ENCODE results near the gene ARVCF.

Gene ARVCF

GRCh38 chr22:20014526-20015186 lies 2.0 kb downstream of the ARVCF start:
- no peak overlapping the region for H3K27ac ChIP-seq (replicated peaks; ENCODE audit: low read length)
- H3K23ac ChIP-seq (ENCODE audit: low read depth, low read length, poor library complexity), result no peak overlapping the region
- H2AFZ ChIP-seq (ENCODE audit: low read length), result no peak overlapping the region
- H3K9ac ChIP-seq (ENCODE audit: low read depth, low read length, poor library complexity), result peak overlapping the region; percentile 12
- peak overlapping the region; percentile 61 for H2AK5ac ChIP-seq (ENCODE audit: low read depth, low read length)
- peaks cover 3 to 43% (median 39%) of the 10 kb centered on the region in 3 experiments for H3K27me3 ChIP-seq (ENCODE audit: control insufficient read depth in 3 of 3, insufficient read depth in 3 of 3, low read depth in 1 of 3, low read length in 3 of 3)
- peaks cover 5% of the 10 kb centered on the region for H3K79me1 ChIP-seq (ENCODE audit: low read depth, low read length)
- no peak overlapping the region for H3K4me2 ChIP-seq (ENCODE audit: insufficient read depth, low read length, poor library complexity, severe bottlenecking)
- H2BK5ac ChIP-seq (ENCODE audit: low read length), result peak overlapping the region; percentile 69
- peak overlapping the region; percentile 47 for H2BK15ac ChIP-seq (ENCODE audit: low read length)
- H3K4me1 ChIP-seq (ENCODE audit: control insufficient read depth in 2 of 2, insufficient read depth in 1 of 2, low read depth in 1 of 2, low read length in 2 of 2), result peaks cover 6 to 8% of the 10 kb centered on the region in 2 donors
- H3K4me3 ChIP-seq (ENCODE audit: low read length in 2 of 2), result peak overlapping the region in 1 of 2 donors; percentile 39
- no peak overlapping the region for H3K14ac ChIP-seq (ENCODE audit: low read length)
- DNase-seq (ENCODE audit: low spot score), result no peak
- peak overlapping the region; percentile 66 for H3K18ac ChIP-seq (ENCODE audit: low read length)
- no peaks in the 10 kb centered on the region for H3K9me3 ChIP-seq (replicated peaks in 1 of 2; ENCODE audit: control insufficient read depth in 2 of 2, insufficient read depth in 1 of 2, low read depth in 1 of 2, low read length in 2 of 2)
- H2BK120ac ChIP-seq (ENCODE audit: low read depth, low read length), result no peak overlapping the region
- no peak overlapping the region for H3K4ac ChIP-seq (ENCODE audit: low read length)
- no peak overlapping the region for H4K91ac ChIP-seq (ENCODE audit: low read depth, low read length, poor library complexity)
- no peak overlapping the region for H4K8ac ChIP-seq (ENCODE audit: low read depth, low read length)
- H3K36me3 ChIP-seq (replicated peaks in 1 of 2; ENCODE audit: control insufficient read depth in 2 of 2, insufficient read depth in 2 of 2, low read length in 2 of 2), result no peaks in the 10 kb centered on the region
- no peak overlapping the region for H2BK12ac ChIP-seq (ENCODE audit: low read length)
- no CpG with 5 or more reads among the region's 5 CpGs for WGBS, 2 donors (ENCODE audit: extremely low coverage in 2 of 2, insufficient read length in 2 of 2, insufficient replicate concordance in 1 of 2)

GRCh38 chr22:20013382-20013871 lies 3.2 kb downstream of the ARVCF start:
- Histone ChIP-seq H3K4me3 (ENCODE audit: low read length in 2 of 2) (no peak overlapping the region), H2BK12ac (ENCODE audit: low read length) (peak overlapping the region; percentile 86), H4K91ac (ENCODE audit: low read depth, low read length, poor library complexity) (no peak overlapping the region), H3K4me2 (ENCODE audit: insufficient read depth, low read length, poor library complexity, severe bottlenecking) (peak overlapping the region; percentile 0), H3K4me1 (ENCODE audit: control insufficient read depth in 2 of 2, insufficient read depth in 1 of 2, low read depth in 1 of 2, low read length in 2 of 2) (peaks cover 6 to 8% of the 10 kb centered on the region in 2 donors), H3K9ac (ENCODE audit: low read depth, low read length, poor library complexity) (peak overlapping the region; percentile 70), H3K23ac (ENCODE audit: low read depth, low read length, poor library complexity) (peak overlapping the region; percentile 96), H3K4ac (ENCODE audit: low read length) (peak overlapping the region; percentile 90), H3K27me3 (ENCODE audit: control insufficient read depth in 3 of 3, insufficient read depth in 3 of 3, low read depth in 1 of 3, low read length in 3 of 3) (peaks cover 3 to 32% (median 31%) of the 10 kb centered on the region in 3 experiments), H3K18ac (ENCODE audit: low read length) (peak overlapping the region; percentile 94), H2BK120ac (ENCODE audit: low read depth, low read length) (no peak overlapping the region), H3K14ac (ENCODE audit: low read length) (peak overlapping the region; percentile 98), H3K36me3 (replicated peaks in 1 of 2; ENCODE audit: control insufficient read depth in 2 of 2, insufficient read depth in 2 of 2, low read length in 2 of 2) (no peaks in the 10 kb centered on the region), H2AFZ (ENCODE audit: low read length) (peak overlapping the region; percentile 51), H2BK15ac (ENCODE audit: low read length) (peak overlapping the region; percentile 98), H3K27ac (replicated peaks; ENCODE audit: low read length) (no peak overlapping the region), H2AK5ac (ENCODE audit: low read depth, low read length) (peak overlapping the region; percentile 88), H3K79me1 (ENCODE audit: low read depth, low read length) (peaks cover 5% of the 10 kb centered on the region), H3K9me3 (replicated peaks in 1 of 2; ENCODE audit: control insufficient read depth in 2 of 2, insufficient read depth in 1 of 2, low read depth in 1 of 2, low read length in 2 of 2) (no peaks in the 10 kb centered on the region), H4K8ac (ENCODE audit: low read depth, low read length) (no peak overlapping the region), H2BK5ac (ENCODE audit: low read length) (peak overlapping the region; percentile 42)
- WGBS, 2 donors (ENCODE audit: extremely low coverage in 2 of 2, insufficient read length in 2 of 2, insufficient replicate concordance in 1 of 2), result no CpG with 5 or more reads among the region's 11 CpGs
- peak; percentile 60 for DNase-seq (ENCODE audit: low spot score)

GRCh38 chr22:20012741-20013331 lies 3.8 kb downstream of the ARVCF start:
- H2BK15ac ChIP-seq (ENCODE audit: low read length), result peak overlapping the region; percentile 98
- WGBS, 2 donors (ENCODE audit: extremely low coverage in 2 of 2, insufficient read length in 2 of 2, insufficient replicate concordance in 1 of 2), result no CpG with 5 or more reads among the region's 10 CpGs
- peak overlapping the region; percentile 94 for H3K18ac ChIP-seq (ENCODE audit: low read length)
- H3K36me3 ChIP-seq (replicated peaks in 1 of 2; ENCODE audit: control insufficient read depth in 2 of 2, insufficient read depth in 2 of 2, low read length in 2 of 2), result no peaks in the 10 kb centered on the region
- no peak overlapping the region for H2BK120ac ChIP-seq (ENCODE audit: low read depth, low read length)
- peak overlapping the region; percentile 90 for H3K23ac ChIP-seq (ENCODE audit: low read depth, low read length, poor library complexity)
- H3K27me3 ChIP-seq (ENCODE audit: control insufficient read depth in 3 of 3, insufficient read depth in 3 of 3, low read depth in 1 of 3, low read length in 3 of 3), result peaks cover 3 to 26% (median 25%) of the 10 kb centered on the region in 3 experiments
- H3K9ac ChIP-seq (ENCODE audit: low read depth, low read length, poor library complexity), result peak overlapping the region; percentile 70
- peak overlapping the region; percentile 93 for H4K8ac ChIP-seq (ENCODE audit: low read depth, low read length)
- H3K4ac ChIP-seq (ENCODE audit: low read length), result peak overlapping the region; percentile 90
- peak overlapping the region; percentile 88 for H2AK5ac ChIP-seq (ENCODE audit: low read depth, low read length)
- peaks cover 5% of the 10 kb centered on the region for H3K79me1 ChIP-seq (ENCODE audit: low read depth, low read length)
- peak overlapping the region; percentile 86 for H2BK12ac ChIP-seq (ENCODE audit: low read length)
- no peaks in the 10 kb centered on the region for H3K9me3 ChIP-seq (replicated peaks in 1 of 2; ENCODE audit: control insufficient read depth in 2 of 2, insufficient read depth in 1 of 2, low read depth in 1 of 2, low read length in 2 of 2)
- no peak overlapping the region for H3K4me2 ChIP-seq (ENCODE audit: insufficient read depth, low read length, poor library complexity, severe bottlenecking)
- H3K4me3 ChIP-seq (ENCODE audit: low read length in 2 of 2), result peak overlapping the region in 1 of 2 donors; percentile 21
- peak overlapping the region; percentile 98 for H3K14ac ChIP-seq (ENCODE audit: low read length)
- peak overlapping the region; percentile 42 for H2BK5ac ChIP-seq (ENCODE audit: low read length)
- no peak for DNase-seq (ENCODE audit: low spot score)
- H3K27ac ChIP-seq (replicated peaks; ENCODE audit: low read length), result no peak overlapping the region
- H2AFZ ChIP-seq (ENCODE audit: low read length), result peak overlapping the region; percentile 51
- H4K91ac ChIP-seq (ENCODE audit: low read depth, low read length, poor library complexity), result peak overlapping the region; percentile 43
- peaks cover 8% of the 10 kb centered on the region in 2 donors for H3K4me1 ChIP-seq (ENCODE audit: control insufficient read depth in 2 of 2, insufficient read depth in 1 of 2, low read depth in 1 of 2, low read length in 2 of 2)

Measured in neuronal stem cell (in vitro differentiated cells).